WTC11 (cell line): ENCODE measurements around the gene LAMA2. TPM values are rescaled to one million over a fixed set of nuclear protein-coding genes. Genes with fewer than 3 reads are reported as not detected.

Experiments
- ATAC-seq: fragments of 200-7000 bp; cut with Tn5 transposase; 2 replicates; pipeline ENCODE4 v1.10.0; 2021; ENCODE audit warnings: mild to moderate bottlenecking, moderate library complexity
- CTCF ChIA-PET: fragments of 300-600 bp; sonication (Branson Sonifier 250); formaldehyde crosslinking; loops from one replicate; lab custom pipeline; 2021; ENCODE audit warnings: antibody characterized with exemption; lab: Charles Lee
- POLR2A ChIA-PET: fragments of 350-600 bp; sonication (Branson Sonifier 250); formaldehyde crosslinking; loops from one replicate; lab custom pipeline; 2021; ENCODE audit warnings: antibody characterized with exemption; lab: Charles Lee
- DNase-seq: peaks from one replicate; pipeline ENCODE4 v3.0.0; 2021; ENCODE audit warnings: low spot score
- H3K27ac Mint-ChIP-seq: 2 replicates; pipeline ENCODE4 v1.8.0; 2021; ENCODE audit warnings: mixed read lengths
- H3K27me3 Mint-ChIP-seq: 2 replicates; pipeline ENCODE4 v1.8.0; 2021; ENCODE audit warnings: low read depth, mild to moderate bottlenecking, moderate library complexity, mixed read lengths
- H3K36me3 Mint-ChIP-seq: 2 replicates; pipeline ENCODE4 v1.8.0; 2021; ENCODE audit warnings: mixed read lengths
- H3K4me1 Mint-ChIP-seq: 2 replicates; pipeline ENCODE4 v1.8.0; 2022; ENCODE audit warnings: mixed read lengths
- H3K4me3 Mint-ChIP-seq: 2 replicates; pipeline ENCODE4 v1.8.0; 2021; ENCODE audit warnings: mild to moderate bottlenecking, moderate library complexity, mixed read lengths
- H3K9me3 Mint-ChIP-seq: 2 replicates; pipeline ENCODE4 v1.8.0; 2021; ENCODE audit warnings: mixed read lengths
- AFF4 ChIP-seq: sonication (generic); formaldehyde crosslinking; IDR thresholded peaks from 2 replicates; pipeline ENCODE4 v1.8.1; 2023; ENCODE audit warnings: mild to moderate bottlenecking, missing genetic modification reagents, borderline replicate concordance
- ATF6 ChIP-seq: sonication (generic); formaldehyde crosslinking; IDR thresholded peaks from 2 replicates; pipeline ENCODE4 v1.8.1; 2023; ENCODE audit warnings: mild to moderate bottlenecking, missing genetic modification reagents
- CDX4 ChIP-seq: fragments of 250-450 bp; sonication (Bioruptor Pico); IDR thresholded peaks from 2 replicates; pipeline ENCODE4 v1.9.0; 2021; ENCODE audit warnings: moderate library complexity, mild to moderate bottlenecking, inconsistent platforms, borderline replicate concordance
- CTCF ChIP-seq: fragments of 200-600 bp; IDR thresholded peaks from 2 replicates; pipeline ENCODE4 v1.8.0; 2022; ENCODE audit warnings: antibody characterized with exemption
- FOXK1 ChIP-seq: sonication (generic); formaldehyde crosslinking; IDR thresholded peaks from 2 replicates; pipeline ENCODE4 v1.8.0; 2022; ENCODE audit warnings: mild to moderate bottlenecking, moderate library complexity, missing genetic modification reagents
- HMGA2 ChIP-seq: fragments of 250-450 bp; sonication (Bioruptor Pico); IDR thresholded peaks from 2 replicates; pipeline ENCODE4 v1.4.0; 2021; ENCODE audit warnings: mild to moderate bottlenecking, moderate library complexity
- TEAD1 ChIP-seq: sonication (generic); formaldehyde crosslinking; IDR thresholded peaks from 2 replicates; pipeline ENCODE4 v1.8.0; 2022; ENCODE audit warnings: mild to moderate bottlenecking, missing genetic modification reagents
- USF1 ChIP-seq: sonication (generic); formaldehyde crosslinking; IDR thresholded peaks from 2 replicates; pipeline ENCODE4 v1.8.0; 2022; ENCODE audit warnings: mild to moderate bottlenecking, missing genetic modification reagents
- ZBTB21 ChIP-seq: sonication (generic); formaldehyde crosslinking; IDR thresholded peaks from 2 replicates; pipeline ENCODE4 v1.8.1; 2023; ENCODE audit warnings: mild to moderate bottlenecking, missing genetic modification reagents, borderline replicate concordance
- ZNF138 ChIP-seq: sonication (generic); formaldehyde crosslinking; conservative IDR thresholded peaks from 2 replicates; pipeline ENCODE4 v1.8.1; 2022; ENCODE audit warnings: mild to moderate bottlenecking, moderate library complexity, missing genetic modification reagents
- ZNF425 ChIP-seq: fragments of 250-450 bp; sonication (Bioruptor Pico); conservative IDR thresholded peaks from 2 replicates; pipeline ENCODE4 v1.9.0; 2021; ENCODE audit warnings: mild to moderate bottlenecking
- ZNF512 ChIP-seq: sonication (generic); formaldehyde crosslinking; IDR thresholded peaks from 2 replicates; pipeline ENCODE4 v1.8.1; 2022; ENCODE audit warnings: missing genetic modification reagents, borderline replicate concordance
- ZNF671 ChIP-seq: fragments of 250-450 bp; sonication (Bioruptor Pico); IDR thresholded peaks from 2 replicates; pipeline ENCODE4 v1.8.0; 2021; ENCODE audit warnings: mild to moderate bottlenecking
- total RNA-seq: library from RNA; stranded (reverse); gene quantifications from 3 replicates; pipeline ENCODE4 v1.2.3, GENCODE V29; 2021
- TF ChIP-seq, protein P1 (sequence below): sonication (generic); formaldehyde crosslinking; conservative IDR thresholded peaks from 2 replicates; pipeline ENCODE4 v1.8.1; 2022; ENCODE audit warnings: mild to moderate bottlenecking, missing genetic modification reagents
- TF ChIP-seq, protein P2 (sequence below): sonication (generic); formaldehyde crosslinking; IDR thresholded peaks from 2 replicates; pipeline ENCODE4 v1.8.1; 2022; ENCODE audit warnings: mild to moderate bottlenecking, missing genetic modification reagents, moderate library complexity, borderline replicate concordance

LAMA2 gene
- total RNA-seq, 1 experiment from 2014 or later: 6.6 TPM

GRCh38 chr6:129217701-129218100, 334.8 kb downstream of the LAMA2 start:
- ATAC-seq (no peak), DNase-seq (no peak)
- CTCF ChIA-PET: no interaction called here
- H3K27me3 Mint-ChIP-seq: no peaks in the 10 kb centered on the region
- H3K36me3 Mint-ChIP-seq: no peaks in the 10 kb centered on the region; the same call in 1 of the 2 replicates
- no peak overlapping the region for H3K4me3 Mint-ChIP-seq
- no peak overlapping the region for H3K27ac Mint-ChIP-seq
- H3K9me3 Mint-ChIP-seq: peaks cover 14% of the 10 kb centered on the region
- H3K4me1 Mint-ChIP-seq: no peaks in the 10 kb centered on the region
- POLR2A ChIA-PET: no interaction called here
- TF ChIP-seq FOXK1 (CRISPR knock-in tag) (no peak), HMGA2 (CRISPR knock-in tag) (no peak), CDX4 (no peak), ATF6 (CRISPR knock-in tag) (no peak), USF1 (CRISPR knock-in tag) (no peak), TEAD1 (CRISPR knock-in tag) (no peak), ZNF138 (CRISPR knock-in tag) (no peak), ZBTB21 (no peak), AFF4 (CRISPR knock-in tag) (no peak), ZNF671 (no peak), ZNF425 (CRISPR knock-in tag) (no peak), ZNF512 (CRISPR knock-in tag) (no peak), CTCF (no peak)
- TF ChIP-seq, protein P1, sequence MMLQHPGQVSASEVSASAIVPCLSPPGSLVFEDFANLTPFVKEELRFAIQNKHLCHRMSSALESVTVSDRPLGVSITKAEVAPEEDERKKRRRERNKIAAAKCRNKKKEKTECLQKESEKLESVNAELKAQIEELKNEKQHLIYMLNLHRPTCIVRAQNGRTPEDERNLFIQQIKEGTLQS (CRISPR knock-in tag): no peak
- TF ChIP-seq, protein P2, sequence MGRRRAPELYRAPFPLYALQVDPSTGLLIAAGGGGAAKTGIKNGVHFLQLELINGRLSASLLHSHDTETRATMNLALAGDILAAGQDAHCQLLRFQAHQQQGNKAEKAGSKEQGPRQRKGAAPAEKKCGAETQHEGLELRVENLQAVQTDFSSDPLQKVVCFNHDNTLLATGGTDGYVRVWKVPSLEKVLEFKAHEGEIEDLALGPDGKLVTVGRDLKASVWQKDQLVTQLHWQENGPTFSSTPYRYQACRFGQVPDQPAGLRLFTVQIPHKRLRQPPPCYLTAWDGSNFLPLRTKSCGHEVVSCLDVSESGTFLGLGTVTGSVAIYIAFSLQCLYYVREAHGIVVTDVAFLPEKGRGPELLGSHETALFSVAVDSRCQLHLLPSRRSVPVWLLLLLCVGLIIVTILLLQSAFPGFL (CRISPR knock-in tag): no peak
